Right ventricle myocardium superior (tissue), 1 donor: ENCODE data around the gene DVL2. TPM values are rescaled to one million over a fixed set of nuclear protein-coding genes. Genes with fewer than 3 reads are reported as not detected.

ENCODE experiments used
- ATAC-seq: fragments of 200-7000 bp; cut with Tn5 transposase; one replicate; pipeline ENCODE4 v1.9.1; 2020; ENCODE audit warnings: mild to moderate bottlenecking; ENCODE audit not compliant: poor library complexity
- DNase-seq: peaks from one replicate; pipeline ENCODE4 v3.0.0-alpha.2; 2020
- intact Hi-C: fragments of 100-400 bp; cut with DNase I; formaldehyde crosslinking; loops from one replicate; pipeline ENCODE4 v1.11.2; 2022
- total RNA-seq: library from RNA; stranded (reverse); fragmentation: NEBNext Ultra II Directional; extraction: Animal tissue kit (Norgen Biotek cat#: 25700); gene quantifications from one replicate; pipeline ENCODE4 v1.2.1, GENCODE V29; 2021
- donor health status: DM: no; HTN: yes; CAD: no; lungs with severe emphysema.

The DVL2 gene
- total RNA-seq, 1 donor from 2014 or later: 20.4 TPM

DNA sequence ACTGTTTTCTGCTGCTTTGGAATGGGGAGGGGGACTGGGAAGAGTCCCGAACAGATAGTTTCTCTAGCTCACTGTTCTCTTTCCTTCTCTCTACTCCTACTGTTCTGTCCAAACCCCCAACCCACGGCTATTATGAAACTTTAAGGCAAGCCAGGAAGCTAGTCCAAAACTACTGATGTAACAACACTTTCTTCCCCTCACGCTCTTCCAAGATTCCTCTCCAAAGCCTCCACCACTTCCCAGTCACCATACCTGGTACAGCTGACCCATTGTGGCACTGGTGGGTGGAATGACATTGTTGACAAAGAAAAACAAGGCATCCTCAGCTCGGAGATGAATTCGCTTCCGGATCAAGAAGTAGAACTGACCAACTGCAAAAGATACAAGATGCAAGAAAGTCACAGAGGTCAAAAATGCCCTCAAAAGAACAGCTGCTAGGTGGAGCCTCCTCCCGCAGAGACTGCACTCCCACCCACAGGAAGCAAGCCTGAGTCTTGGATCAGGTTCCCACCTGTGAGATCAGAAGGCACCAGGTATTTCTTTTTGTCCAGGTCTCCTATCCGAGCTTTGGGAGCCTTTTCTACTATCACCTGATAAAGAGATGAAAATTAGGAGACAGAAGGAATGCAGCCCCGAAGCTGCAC is 6.9 kb upstream of the DVL2 start:
- intact Hi-C loops: no loop called here
- no peak for DNase-seq
- no peak for ATAC-seq

DNA sequence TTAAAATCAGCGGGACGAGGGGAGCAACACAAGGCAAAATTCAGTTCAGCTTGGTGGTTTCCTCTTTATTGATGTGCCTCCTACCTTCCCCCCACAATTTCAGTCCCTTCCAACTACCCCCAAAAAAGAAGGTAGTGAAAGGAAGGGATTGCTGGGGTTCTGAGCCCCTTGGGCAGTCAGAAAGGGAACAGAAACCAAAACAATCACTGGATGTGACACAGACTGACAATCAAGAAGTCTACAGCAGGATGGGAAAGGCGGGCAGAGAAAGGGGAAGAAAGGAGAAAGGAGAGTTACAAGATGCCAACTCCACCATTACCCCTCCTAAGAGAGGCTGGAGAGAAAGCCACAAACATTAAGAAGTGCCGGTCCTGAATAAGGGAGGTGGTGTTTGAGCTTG is 6.1 kb upstream of the DVL2 start:
- ATAC-seq (no peak), DNase-seq (no peak)
- intact Hi-C loops: no loop called here

DNA sequence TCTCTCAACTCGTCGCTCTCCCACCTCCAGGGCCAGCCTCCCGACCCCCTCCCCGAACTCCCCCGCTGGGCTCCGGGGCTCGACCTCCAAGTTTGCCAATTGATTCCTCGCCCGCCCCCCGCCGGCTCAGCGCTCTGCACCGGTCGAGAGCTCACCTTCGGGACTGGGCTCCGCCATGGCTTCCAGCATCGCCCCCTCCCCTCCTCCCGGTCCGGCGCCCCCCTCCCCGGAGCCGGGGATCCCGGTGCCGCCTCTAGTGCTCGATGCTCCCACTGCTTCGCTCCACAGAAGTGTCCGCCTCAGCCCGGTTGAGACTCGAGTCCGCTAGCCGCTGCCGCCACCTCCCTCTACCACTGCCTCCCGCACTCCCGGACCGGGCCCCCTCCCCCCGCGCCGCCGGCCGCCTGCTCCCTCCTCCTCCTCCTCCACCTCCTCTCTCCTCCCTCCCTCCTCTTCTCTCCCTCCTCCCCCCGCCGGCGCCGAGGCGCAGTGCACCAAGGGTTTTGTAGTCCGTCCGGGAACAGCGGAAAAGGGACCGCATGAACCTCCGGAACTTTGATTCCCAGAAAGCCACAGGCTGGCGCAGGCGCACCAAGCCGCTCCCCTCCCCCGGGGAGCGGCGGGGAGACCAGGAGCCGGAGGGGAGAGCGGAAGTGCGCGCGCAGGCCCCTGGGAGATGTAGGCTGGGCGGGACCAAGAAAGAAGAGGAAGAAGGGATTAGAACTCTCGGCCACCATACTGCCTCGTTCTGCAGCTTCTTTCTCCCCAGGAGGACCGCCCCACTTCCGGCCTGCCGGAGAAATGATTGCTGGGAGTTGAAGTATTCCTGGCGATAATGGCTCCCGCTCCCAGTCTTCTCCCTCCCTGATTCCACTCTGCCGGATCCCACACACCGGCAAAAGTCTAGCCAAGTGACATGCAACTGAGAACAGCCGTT is 5.0 kb upstream of the DVL2 start, which contains the start of gene PHF23:
Gene PHF23 (minus strand): TSS at position 367 of the 937 bp plus-strand sequence. CDS start 178 bp downstream, at position 189.
- peak; percentile 76 for ATAC-seq

DNA sequence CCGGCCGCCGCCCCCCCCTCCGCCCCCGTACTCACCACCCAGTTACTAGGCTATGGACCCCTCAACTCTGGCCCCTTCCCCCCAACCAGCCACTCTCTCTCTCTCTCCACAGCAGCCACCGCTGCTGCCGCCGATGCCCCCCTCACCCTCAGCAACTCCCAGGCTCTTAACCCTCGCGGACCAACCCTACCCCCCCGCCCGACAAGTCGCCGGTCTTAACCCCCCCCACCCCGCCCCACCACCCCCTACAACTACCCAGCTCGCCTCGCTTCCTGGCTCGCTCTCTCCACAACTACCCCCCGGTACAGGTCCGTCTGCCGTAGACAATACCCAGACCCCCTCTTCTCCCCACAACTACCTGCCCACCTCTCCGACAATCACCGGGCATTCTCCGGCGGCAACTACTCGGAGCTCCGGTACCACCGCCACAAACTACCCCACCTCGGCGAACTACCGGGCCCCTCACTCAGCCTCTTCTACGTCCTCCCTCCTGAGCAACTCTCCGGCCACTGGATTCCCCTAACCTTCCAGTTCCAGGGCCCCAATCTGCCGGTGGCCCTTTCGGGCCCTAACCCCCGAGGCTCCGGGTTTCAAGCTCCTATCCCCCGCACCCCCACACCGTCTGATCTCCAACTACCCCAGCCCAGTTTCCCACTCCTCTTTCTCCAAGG is 4.2 kb upstream of the DVL2 start:
- no peak for DNase-seq
- intact Hi-C loops: no loop called here

More for the DNA sequence above, 5.0 kb upstream of the DVL2 start, which contains the start of gene PHF23:
- intact Hi-C loops: no loop called here
- DNase-seq: peak; percentile 99

DNA sequence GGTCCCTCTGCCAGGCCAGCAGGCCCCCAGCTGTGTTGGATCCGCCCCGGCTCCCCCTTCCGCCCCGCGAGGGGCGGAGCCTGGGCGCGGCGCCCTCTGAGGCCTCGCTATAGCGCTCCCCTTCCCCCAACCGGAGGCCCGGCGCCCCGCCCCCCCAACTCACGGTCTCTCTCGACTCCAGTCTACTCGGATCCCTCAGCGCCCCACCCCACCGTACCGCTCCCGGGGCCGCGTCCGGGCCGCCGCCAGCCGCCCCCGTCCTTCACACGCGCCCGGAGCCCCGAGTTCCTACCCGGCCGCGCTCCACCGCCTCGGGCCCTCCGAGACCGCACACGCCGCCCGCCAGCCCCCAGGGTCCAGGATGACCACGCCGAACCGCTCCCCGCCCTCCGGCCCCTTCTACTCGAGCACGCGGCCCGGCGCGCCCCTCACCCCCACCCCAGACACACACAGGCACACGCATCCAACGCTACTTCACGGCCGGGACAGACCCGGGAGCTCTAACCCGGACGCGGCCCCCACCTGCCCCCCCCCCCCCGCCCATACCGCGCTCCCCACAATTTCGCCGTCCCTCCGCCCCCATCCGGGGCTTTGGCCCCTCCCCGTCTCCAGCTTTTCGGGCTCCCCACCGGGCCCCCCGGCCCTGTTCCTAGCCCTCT is 3.6 kb upstream of the DVL2 start:
- ATAC-seq (peak; percentile 13), DNase-seq (peak; percentile 91)
- intact Hi-C loops: no loop called here

More for the DNA sequence above, 4.2 kb upstream of the DVL2 start:
- ATAC-seq: no peak

DNA sequence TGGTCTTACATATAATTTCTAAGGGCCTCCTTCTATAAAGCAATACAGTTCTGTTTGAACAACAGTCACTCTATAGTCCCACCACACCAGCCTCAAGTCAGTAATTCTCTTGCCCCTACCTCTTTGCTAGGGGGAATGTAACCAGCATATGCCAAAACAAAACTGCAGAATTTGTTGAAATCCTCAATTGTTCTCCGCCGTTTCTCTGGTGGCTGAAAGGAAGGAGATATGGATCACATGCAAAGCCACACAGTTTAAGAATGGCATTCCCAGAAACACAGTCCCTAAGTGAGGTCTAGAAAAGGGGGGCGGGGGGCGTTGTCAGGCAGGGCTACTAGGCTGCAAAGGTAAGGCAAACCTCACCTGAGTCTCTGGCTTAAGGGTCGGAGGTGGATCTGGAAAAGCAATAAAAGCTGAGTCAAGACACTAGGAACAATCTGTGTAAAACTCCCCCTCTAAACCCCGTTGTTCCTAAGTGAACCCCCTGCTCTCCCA is 3.0 kb upstream of the DVL2 start:
- intact Hi-C loops: no loop called here
- DNase-seq: no peak
- no peak for ATAC-seq

DNA sequence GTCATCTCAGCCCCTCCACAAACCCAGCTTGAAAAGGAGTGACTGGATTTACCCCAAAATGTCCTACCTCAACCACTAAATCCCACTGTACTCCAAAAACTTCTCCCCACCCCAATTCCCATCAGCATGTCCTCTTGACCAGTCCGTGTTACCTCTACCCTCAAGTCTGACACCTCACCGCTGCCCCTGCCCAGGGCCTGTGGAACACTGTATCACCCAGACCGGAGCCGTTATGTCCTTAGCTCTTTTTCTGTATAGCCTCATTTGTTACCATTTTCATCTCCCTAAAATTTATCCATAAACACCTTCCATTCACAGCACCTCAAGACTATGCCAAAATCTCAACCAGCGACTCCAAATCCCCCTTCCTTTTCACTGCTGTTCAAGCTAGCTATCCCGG is 2.5 kb upstream of the DVL2 start:
- no peak for ATAC-seq
- DNase-seq: no peak
- intact Hi-C loops: no loop called here

DNA sequence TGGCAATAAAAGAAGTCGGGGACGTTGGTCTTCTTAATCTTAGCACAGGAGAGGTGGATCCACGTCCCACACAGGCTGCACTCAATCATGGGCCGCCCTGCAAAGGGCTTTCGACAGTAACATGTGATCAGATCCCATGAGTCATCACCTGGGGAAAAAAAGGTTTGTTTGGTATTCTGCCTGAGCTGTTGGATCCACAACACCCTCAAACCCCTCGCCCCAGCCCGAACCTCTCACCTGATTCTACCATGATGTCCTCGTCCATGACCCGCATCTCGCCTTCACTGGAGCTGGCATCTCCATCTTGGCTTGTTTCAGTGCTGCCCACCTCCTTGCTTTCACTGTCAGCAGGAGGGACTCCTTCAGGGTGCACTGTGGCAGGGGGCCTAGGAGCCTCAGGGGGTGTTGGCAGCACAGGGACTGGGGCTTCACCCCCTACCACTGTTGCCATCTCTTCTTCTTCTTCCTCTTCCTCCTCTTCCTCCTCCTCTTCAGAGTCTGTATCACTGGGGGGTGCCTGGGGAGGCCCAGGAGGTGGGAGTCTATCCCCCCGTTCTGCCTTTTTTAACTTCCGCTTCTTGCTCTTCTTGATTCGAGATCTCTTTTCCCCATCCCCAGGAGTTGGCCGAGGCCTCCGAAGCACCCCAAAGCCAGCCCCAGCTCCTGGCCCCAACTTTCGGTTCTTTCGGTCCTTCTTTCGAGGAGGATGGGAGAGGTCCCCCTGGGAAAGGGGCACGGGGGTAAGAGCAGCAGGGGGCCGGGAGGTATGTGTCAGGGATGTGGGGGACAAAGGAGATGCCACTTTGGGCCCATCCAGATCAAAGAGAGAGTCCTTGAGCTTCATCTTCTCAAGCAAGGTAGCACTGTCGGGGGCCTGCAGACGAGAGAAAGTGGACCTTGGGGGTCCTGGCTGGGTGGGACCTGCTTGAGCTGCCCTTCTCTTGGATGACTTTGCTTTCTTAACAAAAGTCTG is 1.7 kb upstream of the DVL2 start:
- intact Hi-C loops: no loop called here
- DNase-seq: no peak
- no peak for ATAC-seq

DNA sequence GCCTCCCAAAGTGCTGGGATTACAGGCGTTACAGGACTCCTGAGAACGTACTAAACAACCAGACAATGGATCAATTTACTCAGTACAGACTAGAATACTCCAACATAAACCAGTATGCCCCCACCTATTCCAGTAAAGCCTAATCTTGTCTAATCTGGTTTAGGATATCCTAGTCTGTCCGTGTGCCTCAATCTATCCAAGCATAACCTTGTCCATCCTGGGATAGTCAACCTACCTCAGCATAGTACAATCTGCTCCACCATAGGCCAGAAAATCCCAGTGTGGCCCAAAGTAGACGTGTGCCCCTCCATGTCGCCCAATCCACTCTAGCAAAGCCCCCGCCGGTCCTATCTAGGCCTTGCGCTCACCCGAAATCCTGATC is 625 bp downstream of the DVL2 start:
- ATAC-seq (peak; percentile 0), DNase-seq (no peak)
- intact Hi-C loops: no loop called here

DNA sequence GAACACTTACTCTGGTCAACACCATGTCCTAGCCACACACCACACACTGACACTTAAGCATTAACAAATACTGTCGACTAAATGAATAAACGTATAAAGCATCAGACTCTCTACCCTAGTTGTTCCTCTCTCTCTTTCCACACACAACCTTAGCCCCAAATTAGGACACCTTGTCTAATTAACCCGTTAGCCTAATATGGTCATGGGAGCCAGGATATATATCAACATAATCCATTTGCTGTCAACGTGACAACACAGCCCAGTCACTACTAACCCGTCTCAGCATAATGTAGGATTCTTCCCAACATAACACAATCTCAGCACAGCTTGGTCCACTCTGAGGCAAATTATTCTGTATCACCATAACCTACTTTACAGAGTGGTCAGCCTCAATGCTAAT is 2.2 kb downstream of the DVL2 start:
- ATAC-seq (no peak), DNase-seq (no peak)
- intact Hi-C loops: no loop called here

DNA sequence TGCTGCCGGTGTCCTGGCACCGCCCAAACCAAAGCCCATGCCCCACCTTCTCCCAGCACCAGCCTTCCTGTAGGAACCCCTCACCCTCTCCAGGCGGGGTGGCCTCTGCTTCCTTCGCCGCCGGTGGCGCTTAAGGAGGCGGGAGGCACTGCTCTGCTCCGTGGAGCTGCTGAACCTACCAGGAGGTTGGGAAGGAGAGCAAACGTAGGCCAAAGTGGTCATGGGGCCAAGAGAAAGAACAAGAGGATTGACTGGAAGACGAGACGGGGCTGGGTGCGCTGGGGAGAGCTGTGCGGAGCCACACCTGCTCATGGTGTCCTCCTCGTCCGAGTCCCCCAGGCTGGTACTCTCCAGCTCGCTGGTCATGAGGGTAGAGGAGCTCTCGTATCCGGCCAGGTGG is 4.8 kb downstream of the DVL2 start:
- peak; percentile 38 for DNase-seq
- intact Hi-C loops: no loop called here
- no peak for ATAC-seq

DNA sequence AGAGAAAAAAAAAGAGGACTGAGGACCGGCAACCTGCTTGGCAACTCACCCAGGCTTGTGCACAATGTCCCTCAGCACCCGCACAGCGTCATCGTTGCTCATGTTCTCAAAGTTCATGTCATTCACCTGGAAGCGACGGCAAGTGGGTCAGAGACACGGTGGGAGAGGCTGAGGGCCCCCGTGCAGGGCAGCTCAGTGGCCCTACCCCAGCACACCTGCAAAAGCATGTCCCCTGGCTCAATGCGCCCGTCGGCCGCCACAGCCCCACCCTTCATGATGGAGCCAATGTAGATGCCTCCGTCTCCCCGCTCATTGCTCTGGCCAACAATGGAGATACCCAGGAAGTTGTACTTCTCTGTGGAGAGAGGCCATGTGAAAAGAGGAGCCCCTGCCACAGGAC is 5.4 kb downstream of the DVL2 start:
- DNase-seq: no peak
- intact Hi-C loops: no loop called here
- ATAC-seq: no peak

DNA sequence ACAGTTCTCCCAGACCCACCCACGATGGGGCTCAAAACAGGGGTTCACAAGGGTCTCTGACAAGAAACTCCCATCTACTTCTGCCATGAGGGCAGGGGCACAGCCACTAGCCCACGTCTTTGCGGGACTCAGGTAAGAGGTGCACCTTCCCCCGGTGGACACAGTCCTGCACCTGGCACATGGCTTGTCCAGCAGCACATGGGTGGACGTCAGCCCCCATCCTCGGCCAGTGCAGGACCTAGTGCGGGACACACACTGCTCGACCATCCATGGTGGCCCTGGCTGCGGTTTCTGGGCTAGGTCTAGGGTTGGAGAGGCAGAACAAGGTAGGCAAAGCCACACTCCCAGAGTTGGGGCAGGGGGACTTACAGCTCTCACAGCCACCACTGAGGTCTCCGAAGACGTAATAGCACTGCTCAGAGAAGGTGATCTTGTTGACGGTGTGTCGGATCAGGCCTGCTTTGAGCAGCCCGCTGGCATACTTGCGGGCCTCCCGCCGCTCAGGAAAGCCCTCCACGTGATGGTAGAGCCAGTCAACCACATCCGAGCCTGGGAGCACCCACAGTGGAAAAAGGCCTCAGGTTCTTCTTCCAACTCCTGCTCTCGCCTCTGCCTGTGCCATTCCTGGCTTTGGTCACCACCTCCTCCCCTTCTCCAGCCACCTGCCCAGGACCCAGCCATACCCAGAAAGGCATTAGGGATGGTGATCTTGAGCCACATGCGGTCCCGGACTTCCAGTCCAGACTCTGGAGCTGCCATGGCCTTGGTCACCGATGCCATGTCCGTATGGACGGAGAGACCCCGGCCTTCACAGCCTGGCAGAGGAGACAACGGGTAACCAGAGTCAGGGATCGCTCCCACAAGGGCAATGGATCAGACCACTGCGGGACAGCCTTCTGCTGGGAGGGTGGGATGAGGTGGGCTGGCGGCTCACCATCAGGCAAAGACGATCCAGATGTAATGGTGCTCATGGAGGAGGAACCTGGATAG is 7.3 kb downstream of the DVL2 start:
- intact Hi-C loops: no loop called here
- ATAC-seq: no peak
- DNase-seq: no peak

DNA sequence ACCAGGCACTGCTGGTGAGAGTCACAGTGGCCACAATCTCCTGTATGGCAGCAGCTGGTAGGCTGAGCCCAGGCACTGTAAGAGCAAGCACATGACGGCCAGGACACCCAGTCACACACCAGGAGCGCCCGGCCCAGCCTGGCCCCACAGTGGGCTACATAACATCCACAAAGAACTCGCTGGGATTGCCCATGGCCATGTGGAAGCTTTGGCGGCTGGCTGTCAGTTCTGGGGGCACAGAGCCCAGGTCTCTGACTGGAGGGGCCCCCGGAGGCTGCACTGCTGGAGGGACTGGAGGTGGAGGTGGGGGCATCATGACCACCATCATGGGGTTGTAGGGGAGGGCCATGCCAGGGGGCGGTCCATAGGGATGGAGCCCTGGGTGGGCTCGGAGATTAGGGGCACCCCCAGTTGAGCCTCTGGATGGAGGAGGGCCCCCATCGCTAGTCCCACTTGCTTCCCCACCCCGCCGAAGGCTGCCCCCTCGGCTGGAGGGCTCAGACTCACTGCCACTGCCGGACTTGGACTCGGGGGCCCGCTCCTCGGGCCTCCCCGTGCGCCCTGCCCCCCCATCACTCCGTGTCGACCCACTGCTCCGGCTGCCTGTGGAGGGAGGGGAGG is 8.5 kb downstream of the DVL2 start:
- intact Hi-C loops: no loop called here
- ATAC-seq (peak; percentile 29), DNase-seq (no peak)

DNA sequence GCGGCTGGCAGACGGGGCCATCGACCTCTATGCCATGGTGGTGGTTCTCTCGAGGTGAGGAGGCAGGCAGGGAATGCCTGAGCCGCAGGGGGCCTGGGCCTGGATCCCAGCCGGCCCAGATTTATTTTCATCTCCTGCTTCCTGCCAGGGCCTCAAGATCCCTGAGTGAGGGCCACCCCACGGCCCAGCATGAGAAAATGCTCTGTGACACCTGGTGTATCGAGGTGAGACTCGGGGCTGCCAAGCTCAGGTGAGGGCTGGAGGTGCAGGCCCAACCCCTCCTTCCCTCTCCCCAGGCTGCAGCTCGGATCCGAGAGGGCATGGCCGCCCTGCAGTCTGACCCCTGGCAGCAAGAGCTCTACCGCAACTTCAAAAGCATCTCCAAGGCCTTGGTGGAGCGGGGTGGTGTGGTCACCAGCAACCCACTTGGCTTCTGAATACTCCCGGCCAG is 9.6 kb downstream of the DVL2 start:
- intact Hi-C loops: no loop called here
- ATAC-seq: no peak
- peak; percentile 42 for DNase-seq

DNA sequence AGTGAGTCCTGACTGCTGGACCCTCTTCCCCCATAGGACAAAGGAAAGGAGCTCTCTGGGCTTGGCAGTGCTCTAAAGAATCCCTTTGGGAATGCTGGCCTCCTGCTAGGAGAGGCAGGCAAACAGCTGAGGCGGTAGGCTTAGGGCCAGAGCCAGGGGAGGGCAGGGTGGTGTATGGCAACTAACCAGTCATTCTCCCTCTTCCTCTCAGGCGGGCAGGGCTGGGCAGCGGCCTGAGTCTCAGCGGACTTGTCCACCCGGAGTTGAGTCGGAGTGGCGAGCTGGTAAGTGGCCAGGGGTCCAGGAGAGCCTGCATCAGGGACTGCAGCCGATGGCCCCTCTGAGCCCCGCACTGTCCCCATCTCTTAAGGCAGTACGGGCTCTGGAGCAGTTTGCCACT is 10.2 kb downstream of the DVL2 start:
- DNase-seq (peak; percentile 50), ATAC-seq (no peak)
- intact Hi-C loops: no loop called here
